Endothelial cell of umbilical vein (primary cell): ENCODE measurements around the gene COMMD2.

Source experiments
- EZH2 ChIP-seq: IDR thresholded peaks from 2 replicates; pipeline ENCODE4 v1.6.1; 2012; ENCODE audit warnings: borderline replicate concordance, low read depth, mild to moderate bottlenecking, moderate library complexity, low read length, inconsistent platforms; ENCODE audit not compliant: severe bottlenecking
- FOS ChIP-seq: IDR thresholded peaks from 2 replicates; pipeline ENCODE4 v1.6.1; 2011; ENCODE audit warnings: mild to moderate bottlenecking, low read length, moderate library complexity, borderline replicate concordance; ENCODE audit not compliant: insufficient read depth
- GATA2 ChIP-seq: IDR thresholded peaks from 2 replicates; pipeline ENCODE4 v1.7.0; 2011; ENCODE audit warnings: low read depth, mild to moderate bottlenecking, moderate library complexity, mixed read lengths, low read length; ENCODE audit not compliant: insufficient read length, insufficient read depth
- JUN ChIP-seq: IDR thresholded peaks from 2 replicates; pipeline ENCODE4 v1.6.1; 2011; ENCODE audit warnings: borderline replicate concordance, low read depth; ENCODE audit not compliant: insufficient read length, insufficient read depth
- POLR2A ChIP-seq: IDR thresholded peaks from 2 replicates; pipeline ENCODE4 v1.6.1; 2012; ENCODE audit warnings: low read depth, mild to moderate bottlenecking, control low read depth, low read length
- POLR2AphosphoS5 ChIP-seq: IDR thresholded peaks from 2 replicates; pipeline ENCODE4 v1.6.1; 2012; ENCODE audit warnings: low read depth, mild to moderate bottlenecking, control low read depth, low read length, moderate library complexity; ENCODE audit not compliant: insufficient read depth
- TF ChIP-seq, protein P1 (sequence below): IDR thresholded peaks from 2 replicates; pipeline ENCODE4 v1.6.1; 2011; ENCODE audit not compliant: insufficient read depth, insufficient read length
- TF ChIP-seq, protein P2 (sequence below), 2 donors: IDR thresholded peaks; 1 replicate in 1 of 2; 2 replicates in 1 of 2; pipeline ENCODE4 v1.5.1; 2011; ENCODE audit warnings: low read length in 2 of 2, mild to moderate bottlenecking in 2 of 2, moderate library complexity in 2 of 2, control low read depth in 1 of 2, inconsistent platforms in 1 of 2, low read depth in 1 of 2; ENCODE audit not compliant: insufficient read depth in 1 of 2; ENCODE audit errors: extremely low read depth in 1 of 2

DNA sequence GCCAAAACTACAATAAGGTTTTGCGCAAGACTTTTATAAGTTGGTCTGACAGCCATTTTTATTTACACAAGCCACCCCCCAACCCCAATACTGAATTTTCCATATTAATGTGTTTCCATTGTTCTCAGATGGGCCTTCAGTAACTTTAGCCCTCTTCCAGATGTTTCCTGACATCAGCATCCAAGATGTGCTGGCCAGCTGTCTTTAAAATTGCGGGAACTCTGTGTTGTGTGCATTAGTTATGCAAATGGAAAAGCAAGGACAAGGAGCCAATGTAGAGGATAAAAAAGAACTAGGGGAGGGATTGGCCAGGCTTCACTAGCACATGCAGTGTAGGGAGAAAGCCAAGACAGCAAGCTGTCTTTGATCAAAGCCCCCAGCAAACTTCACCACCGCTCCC lies 45.4 kb downstream of the COMMD2 start:
- TF ChIP-seq EZH2 = no peak
- TF ChIP-seq POLR2A = no peak
- TF ChIP-seq, protein P1, sequence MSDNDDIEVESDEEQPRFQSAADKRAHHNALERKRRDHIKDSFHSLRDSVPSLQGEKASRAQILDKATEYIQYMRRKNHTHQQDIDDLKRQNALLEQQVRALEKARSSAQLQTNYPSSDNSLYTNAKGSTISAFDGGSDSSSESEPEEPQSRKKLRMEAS = no peak
- TF ChIP-seq POLR2AphosphoS5 = no peak
- TF ChIP-seq, protein P2, sequence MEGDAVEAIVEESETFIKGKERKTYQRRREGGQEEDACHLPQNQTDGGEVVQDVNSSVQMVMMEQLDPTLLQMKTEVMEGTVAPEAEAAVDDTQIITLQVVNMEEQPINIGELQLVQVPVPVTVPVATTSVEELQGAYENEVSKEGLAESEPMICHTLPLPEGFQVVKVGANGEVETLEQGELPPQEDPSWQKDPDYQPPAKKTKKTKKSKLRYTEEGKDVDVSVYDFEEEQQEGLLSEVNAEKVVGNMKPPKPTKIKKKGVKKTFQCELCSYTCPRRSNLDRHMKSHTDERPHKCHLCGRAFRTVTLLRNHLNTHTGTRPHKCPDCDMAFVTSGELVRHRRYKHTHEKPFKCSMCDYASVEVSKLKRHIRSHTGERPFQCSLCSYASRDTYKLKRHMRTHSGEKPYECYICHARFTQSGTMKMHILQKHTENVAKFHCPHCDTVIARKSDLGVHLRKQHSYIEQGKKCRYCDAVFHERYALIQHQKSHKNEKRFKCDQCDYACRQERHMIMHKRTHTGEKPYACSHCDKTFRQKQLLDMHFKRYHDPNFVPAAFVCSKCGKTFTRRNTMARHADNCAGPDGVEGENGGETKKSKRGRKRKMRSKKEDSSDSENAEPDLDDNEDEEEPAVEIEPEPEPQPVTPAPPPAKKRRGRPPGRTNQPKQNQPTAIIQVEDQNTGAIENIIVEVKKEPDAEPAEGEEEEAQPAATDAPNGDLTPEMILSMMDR (IDR thresholded peaks at IDR 0.05; ENCODE audit: extremely low read depth in 1 of 2, insufficient read depth in 1 of 2, low read depth in 1 of 2, low read length in 2 of 2) = no peak
- TF ChIP-seq JUN = no peak
- TF ChIP-seq FOS = no peak
- TF ChIP-seq GATA2 = no peak
